Glutamatergic neuron (in vitro differentiated cells): Measurements from ENCODE around the gene EIF3F. TPM values are rescaled to one million over a fixed set of nuclear protein-coding genes. Genes with fewer than 3 reads are reported as not detected.

ENCODE experiments used
- DNase-seq: peaks from one replicate; pipeline ENCODE4 v3.0.0; 2022
- H3K27ac Mint-ChIP-seq: one replicate; pipeline ENCODE4 v1.8.0; 2020; ENCODE audit warnings: mild to moderate bottlenecking, mixed read lengths, inconsistent platforms; ENCODE audit not compliant: unreplicated experiment
- H3K27me3 Mint-ChIP-seq: one replicate; pipeline ENCODE4 v1.8.0; 2020; ENCODE audit warnings: mild to moderate bottlenecking, moderate library complexity, mixed read lengths, inconsistent platforms; ENCODE audit not compliant: unreplicated experiment
- H3K36me3 Mint-ChIP-seq: one replicate; pipeline ENCODE4 v1.8.0; 2020; ENCODE audit warnings: mild to moderate bottlenecking, mixed read lengths, inconsistent platforms; ENCODE audit not compliant: unreplicated experiment
- H3K4me1 Mint-ChIP-seq: one replicate; pipeline ENCODE4 v1.8.0; 2020; ENCODE audit warnings: mild to moderate bottlenecking, low read depth, mixed read lengths, inconsistent platforms; ENCODE audit not compliant: unreplicated experiment
- H3K4me3 Mint-ChIP-seq: one replicate; pipeline ENCODE4 v1.8.0; 2020; ENCODE audit warnings: mild to moderate bottlenecking, mixed read lengths, inconsistent platforms; ENCODE audit not compliant: unreplicated experiment
- H3K9me3 Mint-ChIP-seq: one replicate; pipeline ENCODE4 v1.8.0; 2020; ENCODE audit warnings: mild to moderate bottlenecking, moderate library complexity, mixed read lengths, inconsistent platforms; ENCODE audit not compliant: unreplicated experiment
- total RNA-seq: library from RNA; stranded (reverse); fragmentation: NEBNext Ultra II Directional; extraction: Animal tissue kit (Norgen Biotek cat#: 25700); gene quantifications from one replicate; pipeline ENCODE4 v1.2.1, GENCODE V29; 2021; ENCODE audit not compliant: unreplicated experiment
- TF ChIP-seq, protein P1 (sequence below): fragments of 200-600 bp; sonication (generic); IDR thresholded peaks from one replicate; pipeline ENCODE4 v1.5.0; 2021; ENCODE audit not compliant: partially characterized antibody, unreplicated experiment

EIF3F gene
- total RNA-seq, 1 donor from 2014 or later, result 217 TPM

DNA sequence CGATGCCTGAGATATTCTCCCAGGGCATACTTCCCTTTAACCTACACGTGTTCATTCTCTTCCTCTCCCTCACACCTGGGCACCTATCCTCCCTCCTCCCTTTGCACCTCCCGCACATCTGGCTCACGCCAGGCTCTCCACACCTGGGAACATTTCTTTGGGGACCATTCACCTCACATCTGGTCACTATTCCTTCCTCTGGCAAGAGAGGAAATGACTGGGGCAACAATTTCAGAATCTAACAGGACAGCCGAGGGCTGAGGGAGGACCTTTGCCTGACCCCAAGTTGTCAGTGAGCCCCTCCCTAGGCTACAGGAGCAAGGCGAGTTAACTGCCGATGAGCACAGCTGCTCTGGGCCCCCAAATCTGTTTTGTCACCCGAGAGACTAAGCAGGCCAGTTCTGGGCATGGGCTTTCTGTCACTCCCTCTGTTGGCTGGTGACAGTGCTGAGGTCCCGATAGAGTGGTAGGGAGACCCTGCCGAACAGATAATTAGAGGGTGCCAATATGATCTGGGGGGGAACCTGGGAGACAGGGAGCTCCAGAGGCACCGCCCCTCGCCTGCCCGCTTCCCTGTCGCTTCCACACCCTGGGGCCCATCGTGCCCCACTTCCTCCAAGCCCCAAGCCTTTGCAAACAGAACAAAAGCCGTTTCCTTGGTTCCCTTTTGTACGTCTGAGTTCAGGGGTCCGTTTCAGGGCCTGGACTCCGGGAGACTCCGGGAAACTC is 45.6 kb downstream of the EIF3F start:
- peaks cover 13% of the 10 kb centered on the region for H3K27me3 Mint-ChIP-seq
- no peaks in the 10 kb centered on the region for H3K36me3 Mint-ChIP-seq
- TF ChIP-seq, protein P1, sequence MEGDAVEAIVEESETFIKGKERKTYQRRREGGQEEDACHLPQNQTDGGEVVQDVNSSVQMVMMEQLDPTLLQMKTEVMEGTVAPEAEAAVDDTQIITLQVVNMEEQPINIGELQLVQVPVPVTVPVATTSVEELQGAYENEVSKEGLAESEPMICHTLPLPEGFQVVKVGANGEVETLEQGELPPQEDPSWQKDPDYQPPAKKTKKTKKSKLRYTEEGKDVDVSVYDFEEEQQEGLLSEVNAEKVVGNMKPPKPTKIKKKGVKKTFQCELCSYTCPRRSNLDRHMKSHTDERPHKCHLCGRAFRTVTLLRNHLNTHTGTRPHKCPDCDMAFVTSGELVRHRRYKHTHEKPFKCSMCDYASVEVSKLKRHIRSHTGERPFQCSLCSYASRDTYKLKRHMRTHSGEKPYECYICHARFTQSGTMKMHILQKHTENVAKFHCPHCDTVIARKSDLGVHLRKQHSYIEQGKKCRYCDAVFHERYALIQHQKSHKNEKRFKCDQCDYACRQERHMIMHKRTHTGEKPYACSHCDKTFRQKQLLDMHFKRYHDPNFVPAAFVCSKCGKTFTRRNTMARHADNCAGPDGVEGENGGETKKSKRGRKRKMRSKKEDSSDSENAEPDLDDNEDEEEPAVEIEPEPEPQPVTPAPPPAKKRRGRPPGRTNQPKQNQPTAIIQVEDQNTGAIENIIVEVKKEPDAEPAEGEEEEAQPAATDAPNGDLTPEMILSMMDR, result no peak
- H3K4me1 Mint-ChIP-seq, result peaks cover 17% of the 10 kb centered on the region
- peaks cover 4% of the 10 kb centered on the region for H3K9me3 Mint-ChIP-seq
- no peak overlapping the region for H3K27ac Mint-ChIP-seq
- DNase-seq, result no peak
- peak overlapping the region; percentile 61 for H3K4me3 Mint-ChIP-seq

DNA sequence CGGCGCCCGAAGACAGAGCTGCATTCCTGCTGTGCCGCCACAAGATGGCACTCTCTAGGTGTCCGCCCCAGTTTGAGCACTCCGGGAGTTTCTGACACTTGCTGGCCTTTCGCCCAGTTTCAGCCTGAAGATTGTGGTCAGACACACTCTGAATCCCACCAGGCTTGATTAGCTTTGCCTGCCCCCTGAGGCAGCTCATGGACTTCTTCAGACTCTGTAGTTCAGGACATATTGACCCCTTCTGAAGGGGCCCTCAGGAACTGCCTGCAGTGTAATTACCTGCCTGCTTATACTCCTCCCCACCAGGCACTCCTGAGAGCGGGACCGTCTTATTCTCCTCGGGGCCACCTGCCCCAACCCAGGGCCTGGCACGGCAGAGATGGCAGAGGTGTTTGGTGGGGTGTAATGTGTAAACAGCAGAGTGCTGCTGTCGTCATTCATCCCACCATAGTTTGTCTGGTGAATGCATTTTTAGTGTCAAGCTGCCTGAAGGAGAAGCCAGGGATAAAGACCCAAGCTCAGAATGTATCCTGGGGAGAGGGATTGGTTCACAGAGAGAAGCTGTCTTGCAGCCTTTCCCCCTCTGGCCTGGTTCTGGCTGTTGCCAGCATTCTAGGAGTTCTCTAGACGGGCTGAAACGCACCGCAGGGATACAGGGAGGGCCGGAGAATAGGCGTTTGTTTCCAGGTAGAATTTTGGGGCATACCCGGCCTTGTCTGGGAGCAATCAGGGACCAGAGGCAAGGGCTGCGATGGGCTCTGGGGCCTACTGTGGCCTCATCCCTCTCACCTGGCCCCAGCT is 46.4 kb downstream of the EIF3F start:
- H3K36me3 Mint-ChIP-seq, result no peaks in the 10 kb centered on the region
- H3K4me3 Mint-ChIP-seq, result peak overlapping the region; percentile 42
- TF ChIP-seq, protein P1, result peak; percentile 79
- H3K27ac Mint-ChIP-seq, result no peak overlapping the region
- H3K4me1 Mint-ChIP-seq, result peaks cover 22% of the 10 kb centered on the region
- H3K27me3 Mint-ChIP-seq, result peaks cover 13% of the 10 kb centered on the region
- H3K9me3 Mint-ChIP-seq, result peaks cover 4% of the 10 kb centered on the region
- DNase-seq, result peak; percentile 76

DNA sequence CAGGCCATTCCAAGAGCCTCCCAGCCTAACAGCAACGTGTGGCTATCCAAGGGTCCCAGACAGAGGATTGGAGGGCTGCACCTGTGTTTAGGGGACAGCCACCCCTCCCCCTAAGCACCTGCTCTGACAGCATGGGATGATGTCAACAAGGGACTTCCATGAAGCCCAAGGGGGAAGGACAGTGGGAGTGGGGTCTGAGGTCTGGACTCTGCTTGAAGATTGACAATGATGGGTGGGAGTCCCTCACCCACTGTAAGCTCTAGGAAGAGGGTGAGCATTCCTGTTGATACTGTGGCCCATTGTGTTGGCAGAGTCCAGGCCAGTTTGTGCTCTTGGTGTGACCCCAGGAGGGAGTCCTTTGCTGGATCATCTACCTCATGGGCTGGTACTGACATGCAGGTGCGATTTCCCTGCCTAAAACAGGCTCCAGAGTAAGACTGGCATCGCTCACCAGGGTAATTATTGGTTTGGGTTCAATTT is 47.0 kb downstream of the EIF3F start:
- Mint-ChIP-seq H3K9me3 (peaks cover 4% of the 10 kb centered on the region), H3K4me1 (peaks cover 25% of the 10 kb centered on the region), H3K36me3 (no peaks in the 10 kb centered on the region), H3K27me3 (peaks cover 13% of the 10 kb centered on the region), H3K4me3 (no peak overlapping the region), H3K27ac (no peak overlapping the region)
- TF ChIP-seq, protein P1, result no peak
- DNase-seq, result no peak

DNA sequence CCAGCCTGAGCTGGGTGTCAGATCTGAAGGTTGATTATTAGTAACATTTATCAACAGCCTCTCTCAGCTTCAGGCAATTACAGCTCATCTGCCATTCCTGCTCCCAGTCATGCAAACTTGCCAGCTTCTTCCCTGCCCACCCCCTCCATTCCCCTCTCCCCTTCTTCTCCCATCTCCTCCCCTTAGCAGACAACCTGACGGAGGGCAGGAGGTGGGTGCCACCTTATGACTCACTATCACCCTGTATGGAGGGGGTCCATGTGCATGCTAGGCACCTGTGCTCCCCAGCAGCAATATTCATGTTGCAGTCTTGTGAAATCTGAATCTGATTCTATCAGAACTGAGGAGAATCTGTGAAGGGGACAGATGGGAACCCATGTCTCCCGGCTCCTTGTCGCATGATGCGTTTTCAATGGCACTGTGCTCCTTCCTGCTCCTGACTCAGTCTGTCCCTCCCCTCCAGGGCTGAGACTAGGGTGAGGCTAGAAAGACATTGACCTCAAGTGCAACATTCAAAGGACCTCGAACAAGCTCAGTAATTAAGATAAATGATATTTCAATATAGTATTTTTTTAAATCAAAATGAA is 47.6 kb downstream of the EIF3F start:
- no peaks in the 10 kb centered on the region for H3K36me3 Mint-ChIP-seq
- no peak for DNase-seq

More for the DNA sequence above, 47.6 kb downstream of the EIF3F start:
- TF ChIP-seq, protein P1, result no peak
- H3K27me3 Mint-ChIP-seq, result peaks cover 14% of the 10 kb centered on the region
- no peak overlapping the region for H3K27ac Mint-ChIP-seq
- peaks cover 25% of the 10 kb centered on the region for H3K4me1 Mint-ChIP-seq
- H3K4me3 Mint-ChIP-seq, result no peak overlapping the region
- H3K9me3 Mint-ChIP-seq, result peaks cover 4% of the 10 kb centered on the region
